NCI-H2196 treated with DMSO at 0.1 percent for 48 hours (cell line): ENCODE data around the gene BFSP2.
"Not testable (repeated sequence)": the region's sequence is repeated elsewhere in the genome, so short reads cannot be mapped to it uniquely, and the experiment has no call there.

ENCODE experiments used
- DNase-seq: peaks from one replicate; lab custom pipeline; 2025; ENCODE audit not compliant: unreplicated experiment; lab: John Stamatoyannopoulos, UW

The BFSP2 gene

GRCh38 chr3:133455281-133455680 lies 55.4 kb downstream of the BFSP2 start:
- no peak for DNase-seq

- DNase-seq, result no peak
These were observed 56.1 kb downstream of the BFSP2 start for GRCh38 chr3:133455960-133456359.

GRCh38 chr3:133457025-133457424 lies 57.2 kb downstream of the BFSP2 start:
- DNase-seq, result no peak

- DNase-seq, result no peak
These were observed 57.7 kb downstream of the BFSP2 start for GRCh38 chr3:133457465-133458067.

DNA sequence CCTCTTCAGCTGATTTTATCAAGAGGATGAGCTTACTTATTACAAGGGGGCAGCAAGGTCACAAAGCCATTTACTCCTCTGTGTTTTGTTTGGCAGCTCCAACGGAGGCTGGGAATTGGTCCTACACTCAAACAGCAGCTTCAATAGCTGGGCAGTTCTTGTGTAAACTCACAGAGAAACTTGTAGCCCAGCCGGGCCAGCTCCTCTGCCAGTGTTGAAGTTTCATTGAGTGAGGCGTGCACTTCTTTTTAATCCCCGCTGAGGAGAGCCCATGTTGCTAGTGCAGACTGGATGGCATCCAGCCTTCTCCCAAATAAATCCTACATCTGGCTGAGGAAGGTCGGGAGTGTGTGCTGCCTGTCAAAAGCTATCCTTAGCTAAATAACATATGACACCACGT lies 59.5 kb downstream of the BFSP2 start:
- DNase-seq, result no peak

DNA sequence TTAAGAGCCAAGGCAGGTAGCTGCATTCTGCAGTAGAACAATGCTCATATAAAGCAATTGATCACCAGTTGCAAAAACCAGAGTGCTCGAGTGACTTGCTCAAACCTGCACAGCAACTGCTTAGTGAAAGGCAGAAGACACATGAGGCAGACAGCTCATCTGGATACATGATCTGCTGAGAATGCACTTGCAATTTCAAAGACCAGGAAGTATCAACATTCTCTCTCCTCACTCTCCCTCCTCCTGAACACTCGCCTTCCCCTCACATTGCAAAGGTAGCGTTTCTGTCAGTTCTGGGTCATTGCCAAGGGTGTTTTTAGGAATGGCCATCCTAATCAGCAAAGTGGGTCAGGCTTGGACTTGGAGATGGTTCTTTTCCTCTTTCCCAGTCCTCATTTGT lies 61.0 kb downstream of the BFSP2 start:
- DNase-seq, result peak; percentile 24

DNA sequence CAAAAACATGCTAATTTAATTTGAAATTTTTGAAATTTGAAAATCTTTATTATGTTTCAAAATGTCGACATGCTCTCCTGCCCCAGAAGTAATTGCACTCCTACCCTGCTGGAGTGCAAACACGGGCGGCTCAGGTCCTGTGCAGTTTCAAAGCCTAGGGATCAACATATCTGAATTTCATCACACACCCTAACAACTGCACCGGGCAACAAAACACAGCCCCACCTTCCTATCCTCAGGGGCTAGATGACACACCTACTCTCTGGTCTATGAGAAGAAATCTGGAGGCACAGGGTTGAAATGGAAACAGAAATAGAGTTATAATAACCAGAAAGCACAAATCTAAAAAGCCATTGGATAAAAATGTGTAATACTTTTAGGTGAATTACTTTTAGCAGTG lies 61.4 kb downstream of the BFSP2 start:
- DNase-seq, result no peak

DNA sequence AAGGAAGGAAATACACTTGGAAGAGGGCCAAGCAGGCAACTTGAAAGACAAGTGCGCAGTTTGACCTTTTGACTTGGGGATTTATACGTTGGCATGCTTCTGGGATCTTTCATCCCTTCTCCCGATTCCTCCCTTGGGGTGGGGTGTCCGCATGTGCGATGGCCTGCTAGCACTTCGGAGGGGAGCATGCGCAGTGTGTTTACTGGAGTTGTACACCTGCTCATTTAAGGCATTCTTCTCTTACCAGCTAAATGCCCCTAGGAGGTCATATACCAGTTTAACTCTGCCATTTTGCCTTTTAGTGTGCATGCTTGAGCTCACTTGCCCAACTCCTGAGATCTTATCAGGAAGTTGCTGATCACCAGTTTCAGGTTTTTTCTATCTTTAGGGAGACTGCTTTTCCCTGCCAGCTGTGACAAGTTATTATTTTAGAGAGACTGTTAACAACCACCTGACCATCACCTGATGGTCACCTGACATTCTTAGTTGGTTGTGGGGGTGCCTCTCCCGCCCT lies 63.5 kb downstream of the BFSP2 start:
- DNase-seq, result no peak

GRCh38 chr3:133464573-133464972 lies 64.7 kb downstream of the BFSP2 start:
- DNase-seq, result no peak

DNA sequence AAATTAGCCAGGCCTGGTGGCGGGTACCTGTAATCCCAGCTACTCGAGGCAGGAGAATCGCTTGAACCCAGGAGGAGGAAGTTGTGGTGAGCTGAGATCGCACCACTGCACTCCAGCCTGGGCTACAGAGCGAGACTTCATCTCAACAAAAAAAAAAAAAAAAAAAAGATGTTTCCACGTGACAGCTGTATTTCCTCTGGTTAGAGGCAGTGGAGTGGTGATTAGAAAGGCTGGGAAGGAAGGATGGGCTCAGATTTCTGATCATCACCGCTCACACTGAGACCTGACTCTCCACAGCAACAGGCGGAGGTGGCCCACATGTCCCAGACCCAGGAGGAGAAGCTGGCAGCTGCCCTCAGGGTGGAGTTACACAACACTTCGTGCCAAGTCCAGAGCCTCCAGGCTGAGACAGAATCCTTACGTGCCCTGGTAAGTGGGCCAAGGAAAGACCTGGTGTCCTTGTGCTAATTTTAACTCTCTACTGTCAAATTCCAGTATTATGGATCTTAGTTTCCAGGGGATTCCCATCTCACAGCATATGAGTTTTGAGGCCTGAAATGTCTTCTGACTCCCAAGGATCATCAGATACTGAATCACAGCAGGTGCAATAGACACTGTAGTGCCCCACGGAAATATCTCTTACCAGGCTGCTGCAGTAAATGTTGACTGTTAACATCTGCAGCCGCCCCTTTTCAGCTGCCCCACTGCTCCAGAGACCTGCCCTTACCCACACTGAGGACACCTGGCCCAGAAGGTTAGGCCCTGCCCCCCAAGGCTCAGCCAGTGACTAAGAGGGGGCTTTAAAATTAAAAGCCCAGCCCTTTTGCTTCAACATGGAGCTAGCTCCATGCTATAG lies 66.9 kb downstream of the BFSP2 start:
- no peak for DNase-seq

DNA sequence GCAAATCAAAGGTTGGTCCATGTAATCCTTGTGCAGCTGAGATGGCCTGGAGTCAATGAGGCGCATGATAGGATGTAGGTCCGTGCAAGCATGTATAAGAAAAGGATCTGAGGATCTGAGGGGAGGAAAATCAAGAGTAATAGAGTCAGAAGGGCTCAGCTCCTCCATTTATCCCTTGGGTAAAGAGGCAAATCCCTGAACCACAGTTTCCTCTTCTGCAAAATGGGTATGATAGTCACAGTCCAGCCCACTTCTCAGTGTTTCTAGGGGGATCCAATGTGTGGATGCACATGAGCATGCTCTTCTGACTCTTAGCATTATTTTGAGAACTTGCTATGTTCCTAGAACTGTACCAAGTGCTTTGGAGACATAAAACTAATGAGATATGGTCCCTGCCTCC lies 67.9 kb downstream of the BFSP2 start:
- no peak for DNase-seq

DNA sequence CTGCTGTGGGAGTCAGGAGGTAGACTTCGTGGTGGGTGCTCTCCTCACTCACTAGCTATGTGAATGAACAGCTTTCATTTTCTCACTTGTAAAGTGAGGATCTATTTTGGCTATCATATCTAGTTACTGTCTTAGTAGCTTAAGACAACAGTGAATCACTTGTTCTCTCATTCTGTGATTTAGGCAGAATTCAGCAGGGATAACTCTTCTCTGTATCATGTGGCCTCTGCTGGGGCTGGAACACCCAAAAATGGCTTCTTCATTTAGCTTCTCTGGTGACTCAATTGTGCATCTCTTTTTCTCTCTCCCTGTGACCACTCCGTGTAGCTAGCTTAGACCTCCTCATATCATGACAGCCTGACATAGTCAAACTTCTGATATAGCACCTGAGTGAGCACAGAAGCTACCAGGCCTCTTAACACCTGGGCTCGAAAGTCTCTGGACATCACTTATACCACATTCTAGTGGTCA lies 68.4 kb downstream of the BFSP2 start:
- DNase-seq, result no peak

DNA sequence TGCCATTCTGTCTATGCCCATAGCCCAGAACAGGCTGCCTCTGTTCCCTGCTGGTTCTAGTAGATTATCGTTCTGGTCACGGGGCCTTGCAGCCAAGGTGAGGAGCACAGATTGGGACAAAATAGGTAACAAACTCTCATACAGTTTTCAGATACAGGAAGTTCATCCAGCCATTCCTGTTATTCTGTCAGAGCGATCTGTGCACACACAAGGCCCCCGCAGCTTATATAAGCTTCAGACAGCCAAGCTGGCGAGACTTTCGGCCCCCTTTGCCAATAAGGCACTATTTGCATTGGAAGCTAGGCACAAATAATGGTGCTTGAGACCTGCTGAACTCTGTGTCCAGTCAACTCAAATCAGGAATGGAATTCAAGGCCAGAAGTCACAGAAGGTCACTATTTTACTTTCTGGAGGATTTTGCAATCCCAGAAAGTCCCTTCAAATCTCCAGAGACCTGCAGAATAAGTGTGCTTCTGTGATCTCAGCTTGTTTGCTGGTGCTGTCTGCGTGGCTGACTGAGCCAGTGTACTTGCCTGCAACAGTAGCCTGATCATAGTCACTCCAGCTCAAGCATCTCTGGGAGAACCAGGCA lies 69.4 kb downstream of the BFSP2 start:
- no peak for DNase-seq

GRCh38 chr3:133472242-133472641 lies 72.4 kb downstream of the BFSP2 start:
- no peak for DNase-seq

DNA sequence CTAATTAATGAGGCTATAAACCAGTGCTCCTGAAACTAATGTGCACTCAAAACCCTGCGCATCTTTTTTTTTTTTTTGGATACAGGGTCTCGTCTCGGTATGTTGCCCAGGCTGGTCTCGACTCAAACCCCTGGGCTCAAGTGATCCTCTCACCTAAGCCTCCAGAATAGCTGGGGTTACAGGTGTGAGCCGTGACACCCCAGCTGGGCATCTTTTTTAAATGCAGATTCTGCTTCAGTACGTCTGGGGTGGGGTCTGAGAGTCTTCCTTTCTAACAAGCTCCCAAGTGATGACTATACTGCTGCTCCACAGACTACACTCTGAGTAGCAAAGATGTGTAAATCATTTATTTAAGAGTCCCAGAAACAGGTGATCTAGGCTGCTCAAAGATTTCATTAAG lies 73.0 kb downstream of the BFSP2 start:
- no peak for DNase-seq

GRCh38 chr3:133473472-133474191 lies 73.8 kb downstream of the BFSP2 start:
- not testable (repeated sequence) for DNase-seq

DNA sequence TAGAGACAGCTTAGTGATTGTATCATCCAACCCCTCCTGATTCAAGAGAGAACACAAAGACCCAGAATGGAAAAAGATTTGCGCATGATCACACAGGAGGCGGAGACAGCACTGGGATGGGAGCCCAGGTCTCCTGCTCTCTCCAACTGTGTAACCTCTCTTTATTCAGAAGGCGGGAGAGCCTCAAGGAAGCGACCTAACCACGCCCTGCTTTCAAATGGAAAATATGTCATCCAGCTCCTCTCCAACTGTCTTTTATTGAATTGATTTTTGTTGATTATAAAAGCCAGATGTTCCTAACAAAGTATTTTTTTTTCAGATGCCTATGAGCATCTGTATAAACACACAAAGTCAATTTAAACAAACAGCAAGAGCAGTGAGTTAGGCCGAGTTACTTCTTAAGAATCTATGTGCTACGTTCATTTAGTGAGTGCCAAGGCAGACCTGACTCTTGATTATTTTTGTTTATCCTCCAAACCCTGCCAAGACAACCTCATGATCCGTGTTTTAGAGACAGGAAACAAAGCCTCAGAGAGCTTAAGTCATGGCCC lies 74.5 kb downstream of the BFSP2 start:
- no peak for DNase-seq

DNA sequence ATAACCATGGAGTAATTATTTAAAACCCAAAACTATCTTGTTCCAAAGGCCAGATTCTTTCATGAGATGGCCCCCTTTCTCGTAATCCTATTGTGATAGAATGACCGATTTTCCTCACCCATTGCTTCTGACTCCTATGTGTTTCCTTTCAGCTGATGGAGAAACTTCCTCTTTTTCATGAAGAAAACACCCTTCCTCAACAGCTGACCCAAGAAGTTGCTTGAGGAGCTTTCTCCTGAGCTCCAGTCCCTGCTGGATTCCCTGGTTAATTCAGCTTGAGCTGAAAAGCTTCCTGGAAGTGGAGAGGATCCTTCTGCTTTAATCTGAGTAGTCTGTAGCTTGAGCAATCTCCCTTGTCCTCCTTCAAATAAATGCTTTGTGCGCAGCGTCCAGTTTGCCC lies 75.0 kb downstream of the BFSP2 start:
- no peak for DNase-seq

DNA sequence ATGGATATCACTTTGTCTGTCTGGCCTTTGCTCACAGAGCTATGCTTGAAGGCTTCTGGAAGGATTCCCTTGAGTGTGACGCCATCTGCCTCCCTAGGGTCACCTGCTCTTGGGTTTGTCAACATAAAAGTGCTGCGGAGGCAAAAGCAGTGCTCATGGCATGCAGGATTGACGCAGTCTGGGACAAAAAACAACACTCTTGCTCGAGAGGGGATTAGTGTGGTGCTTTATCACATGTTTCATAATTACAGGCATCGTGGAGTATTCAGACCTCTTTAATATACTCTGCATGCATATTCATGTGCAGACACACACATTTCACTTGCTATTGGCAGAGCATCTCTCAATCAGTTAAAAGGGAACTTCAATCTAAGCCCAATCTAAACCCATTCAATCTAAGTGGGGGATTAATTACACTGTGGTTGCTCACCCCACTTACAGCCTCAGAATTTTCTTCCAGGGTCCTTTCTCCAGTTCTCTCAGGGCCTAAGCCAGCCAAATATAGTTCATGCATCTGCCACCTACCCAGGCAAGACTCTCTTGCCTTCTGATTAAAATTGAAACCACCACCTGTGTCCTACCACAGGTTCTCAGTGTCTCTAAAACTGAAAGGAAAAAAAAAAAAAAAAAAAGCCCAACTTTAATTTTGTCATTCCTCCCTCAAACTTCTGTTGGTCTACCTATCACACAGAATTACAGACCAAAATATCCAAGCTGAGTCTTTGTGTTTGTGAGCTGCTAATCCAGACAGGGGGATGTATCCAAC lies 75.6 kb downstream of the BFSP2 start:
- no peak for DNase-seq

- no peak for DNase-seq
These were observed 77.1 kb downstream of the BFSP2 start for GRCh38 chr3:133476971-133477375.
